Loucy (cell line): Measurements from ENCODE around the gene TGFBRAP1.

ENCODE experiments used
- EZH2phosphoT487 ChIP-seq: fragments of 200-600 bp; IDR thresholded peaks from 2 replicates; pipeline ENCODE4 v1.6.1; 2018; ENCODE audit warnings: antibody characterized with exemption, mild to moderate bottlenecking, moderate library complexity, borderline replicate concordance
- TF ChIP-seq, protein P1 (sequence below): fragments of 200-600 bp; sonication (generic); conservative IDR thresholded peaks from 2 replicates; pipeline ENCODE4 v1.5.1; 2014; ENCODE audit warnings: mild to moderate bottlenecking, antibody characterized with exemption, low read length

DNA sequence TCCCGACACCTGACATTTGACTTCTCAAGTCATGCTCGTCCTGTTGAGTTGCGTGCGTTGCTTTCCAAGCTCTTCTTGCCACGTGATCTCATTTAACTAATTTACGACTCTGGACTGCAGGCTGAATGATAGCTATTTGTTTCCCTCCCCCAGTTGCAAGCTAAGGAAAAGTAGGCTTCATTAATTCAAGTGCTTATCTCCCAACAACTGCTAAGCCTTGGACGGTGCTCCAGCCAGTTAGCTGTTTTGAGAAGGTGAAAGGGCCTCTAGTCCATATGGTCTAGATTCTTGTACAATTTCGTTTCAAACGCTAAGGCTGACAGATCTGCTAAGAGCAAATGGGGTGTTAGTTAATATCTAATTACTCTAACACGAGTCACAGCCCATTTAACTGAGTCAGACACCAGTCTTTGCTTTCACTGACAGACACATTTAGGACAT lies 66.9 kb downstream of the TGFBRAP1 start:
- TF ChIP-seq, protein P1, sequence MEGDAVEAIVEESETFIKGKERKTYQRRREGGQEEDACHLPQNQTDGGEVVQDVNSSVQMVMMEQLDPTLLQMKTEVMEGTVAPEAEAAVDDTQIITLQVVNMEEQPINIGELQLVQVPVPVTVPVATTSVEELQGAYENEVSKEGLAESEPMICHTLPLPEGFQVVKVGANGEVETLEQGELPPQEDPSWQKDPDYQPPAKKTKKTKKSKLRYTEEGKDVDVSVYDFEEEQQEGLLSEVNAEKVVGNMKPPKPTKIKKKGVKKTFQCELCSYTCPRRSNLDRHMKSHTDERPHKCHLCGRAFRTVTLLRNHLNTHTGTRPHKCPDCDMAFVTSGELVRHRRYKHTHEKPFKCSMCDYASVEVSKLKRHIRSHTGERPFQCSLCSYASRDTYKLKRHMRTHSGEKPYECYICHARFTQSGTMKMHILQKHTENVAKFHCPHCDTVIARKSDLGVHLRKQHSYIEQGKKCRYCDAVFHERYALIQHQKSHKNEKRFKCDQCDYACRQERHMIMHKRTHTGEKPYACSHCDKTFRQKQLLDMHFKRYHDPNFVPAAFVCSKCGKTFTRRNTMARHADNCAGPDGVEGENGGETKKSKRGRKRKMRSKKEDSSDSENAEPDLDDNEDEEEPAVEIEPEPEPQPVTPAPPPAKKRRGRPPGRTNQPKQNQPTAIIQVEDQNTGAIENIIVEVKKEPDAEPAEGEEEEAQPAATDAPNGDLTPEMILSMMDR: no peak
- no peak for TF ChIP-seq EZH2phosphoT487
